Natural killer cell treated with Interleukin-12 subunit alpha and Interleukin-12 subunit beta and Interleukin-15 and Interleukin-18, amount 100 ng/mL, for 72 hours (primary cell): ENCODE results near the gene PRKN. TPM values are rescaled to one million over a fixed set of nuclear protein-coding genes. Genes with fewer than 3 reads are reported as not detected.

ENCODE experiments used
- ATAC-seq, 2 donors: fragments of 150-1000 bp; cut with Tn5 transposase in 1 of 2; sonication (Bioruptor Pico), chemical (Tn5 transposase) in 1 of 2; 2 replicates each; pipeline ENCODE4 v1.10.0; 2021
- DNase-seq: peaks from one replicate; pipeline ENCODE4 v3.0.0; 2022; ENCODE audit warnings: low spot score
- H3K27ac Mint-ChIP-seq, 2 donors: 1 replicate in 1 of 2; 2 replicates in 1 of 2; pipeline ENCODE4 v1.8.0; 2022; ENCODE audit warnings: mixed read lengths in 2 of 2, mild to moderate bottlenecking in 1 of 2, moderate library complexity in 1 of 2
- H3K27me3 Mint-ChIP-seq, 2 donors: 1 replicate in 1 of 2; 2 replicates in 1 of 2; pipeline ENCODE4 v1.8.0; 2022; ENCODE audit warnings: mixed read lengths in 2 of 2
- H3K36me3 Mint-ChIP-seq: one replicate; pipeline ENCODE4 v1.8.0; 2022; ENCODE audit warnings: mixed read lengths
- H3K4me1 Mint-ChIP-seq, 2 donors: 1 replicate in 1 of 2; 2 replicates in 1 of 2; pipeline ENCODE4 v1.8.0; 2022; ENCODE audit warnings: low read depth in 2 of 2, mixed read lengths in 2 of 2, mild to moderate bottlenecking in 1 of 2
- H3K4me3 Mint-ChIP-seq: one replicate; pipeline ENCODE4 v1.8.0; 2022; ENCODE audit warnings: mixed read lengths
- H3K9me3 Mint-ChIP-seq: 2 replicates; pipeline ENCODE4 v1.8.0; 2022; ENCODE audit warnings: mixed read lengths
- total RNA-seq, 2 donors: library from RNA; stranded (reverse); gene quantifications; one replicate each; pipeline ENCODE4 v1.2.3, GENCODE V29; 2022

The PRKN gene
- total RNA-seq, 2 donors from 2014 or later, result not detected

DNA sequence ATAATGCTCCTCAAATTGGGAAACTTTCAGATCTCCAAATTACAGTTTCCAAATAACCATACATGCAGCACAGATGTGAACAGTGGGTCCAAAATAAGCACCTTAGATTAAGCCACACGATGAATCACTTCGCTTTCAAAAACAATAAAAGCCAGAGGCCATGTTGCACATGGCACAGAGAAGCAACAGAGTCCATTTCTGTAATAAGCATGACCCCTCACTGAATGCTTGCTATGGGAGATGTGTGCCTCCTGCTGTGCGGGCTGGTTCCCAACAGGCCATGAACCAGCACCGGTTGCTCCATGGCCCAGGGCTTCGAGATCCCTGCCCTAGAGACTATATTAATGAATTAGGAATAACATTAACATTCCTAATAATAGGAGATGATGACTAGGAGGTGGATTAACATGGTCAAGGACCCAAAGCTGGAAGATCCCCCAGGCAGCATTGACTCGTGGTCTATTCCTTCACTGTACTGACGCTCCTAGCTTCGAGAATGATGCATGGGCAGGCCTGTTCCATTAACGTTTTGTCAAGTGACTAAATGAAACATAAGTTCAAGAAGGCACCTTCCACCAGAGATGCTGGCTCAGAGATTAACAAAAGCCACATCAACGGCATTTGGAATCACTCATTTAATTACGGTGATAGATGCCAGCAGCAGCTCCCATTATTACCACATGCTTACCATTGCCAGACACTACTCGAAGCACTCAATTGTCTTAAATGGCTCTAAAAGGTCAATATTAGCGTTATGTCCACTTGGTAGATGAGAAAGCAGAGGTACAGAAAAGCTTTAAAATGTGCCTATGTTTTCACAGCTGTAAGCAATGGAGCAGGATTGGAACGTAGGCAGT is 983.1 kb downstream of the PRKN start:
- Mint-ChIP-seq H3K27ac (no peak overlapping the region), H3K27me3 (peaks cover 0 to 2% of the 10 kb centered on the region in 2 donors), H3K4me1 (no peaks in the 10 kb centered on the region), H3K36me3 (no peaks in the 10 kb centered on the region), H3K4me3 (no peak overlapping the region), H3K9me3 (no peaks in the 10 kb centered on the region)
- ATAC-seq (no peak), DNase-seq (no peak)

DNA sequence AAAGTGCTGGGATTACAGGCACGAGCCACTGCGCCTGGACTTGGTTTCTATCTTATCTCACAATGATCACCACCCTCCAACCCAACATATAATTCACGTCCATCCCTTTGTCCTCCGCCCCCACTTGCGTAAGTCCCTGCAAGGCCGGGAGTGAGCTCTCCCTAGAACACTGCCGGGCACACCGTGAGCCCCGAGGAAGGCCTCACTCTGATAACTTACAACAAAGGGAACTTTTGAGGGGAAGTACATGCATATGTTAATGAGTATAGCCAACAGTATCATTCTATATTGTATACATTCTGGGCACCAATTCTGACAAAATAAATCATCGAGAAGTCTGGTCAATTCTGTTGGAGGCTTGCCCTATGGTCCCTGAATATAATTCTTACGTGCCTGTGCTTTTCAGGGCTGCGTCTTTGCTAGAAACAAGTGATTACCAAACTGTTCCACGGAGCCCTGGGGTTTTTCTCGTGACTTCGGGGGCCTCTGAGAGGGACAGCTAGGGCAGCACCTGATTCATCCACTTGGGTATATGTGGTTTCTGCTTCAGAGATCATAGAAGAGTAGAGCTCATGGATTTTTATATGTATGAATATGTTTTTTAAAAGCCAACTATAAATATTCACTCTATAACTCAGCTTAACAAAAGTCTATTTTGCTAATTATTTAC is 983.9 kb downstream of the PRKN start:
- H3K27ac Mint-ChIP-seq, result no peak overlapping the region
- H3K27me3 Mint-ChIP-seq, result peaks cover 0 to 2% of the 10 kb centered on the region in 2 donors
- no peaks in the 10 kb centered on the region for H3K36me3 Mint-ChIP-seq
- no peaks in the 10 kb centered on the region for H3K4me1 Mint-ChIP-seq
- ATAC-seq, result no peak
- DNase-seq, result no peak
- H3K9me3 Mint-ChIP-seq, result no peaks in the 10 kb centered on the region
- H3K4me3 Mint-ChIP-seq, result no peak overlapping the region

DNA sequence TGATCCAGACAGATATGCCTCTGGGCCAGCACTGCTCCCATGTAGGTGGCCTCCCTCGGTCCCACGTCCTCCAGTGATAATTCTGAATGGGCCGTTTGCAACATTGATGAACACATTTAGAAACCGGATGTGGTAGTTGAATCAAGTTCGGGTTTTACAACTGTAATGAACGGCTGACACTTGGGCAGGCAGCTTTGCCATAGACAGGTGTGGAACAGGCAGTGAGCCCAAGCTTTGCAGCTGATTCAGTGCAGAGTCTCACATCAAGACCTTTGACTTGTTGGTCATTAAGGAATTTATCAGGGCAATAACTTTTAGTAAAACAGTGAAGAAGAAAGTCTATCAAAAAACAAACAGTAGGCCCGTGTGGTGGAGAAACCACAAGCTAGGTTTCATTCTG is 987.1 kb downstream of the PRKN start:
- ATAC-seq (peak in 1 of 2 donors; percentile 58), DNase-seq (no peak)
- Mint-ChIP-seq H3K27me3 (no peaks in the 10 kb centered on the region), H3K9me3 (no peaks in the 10 kb centered on the region), H3K27ac (no peak overlapping the region), H3K36me3 (no peaks in the 10 kb centered on the region), H3K4me3 (no peak overlapping the region), H3K4me1 (no peaks in the 10 kb centered on the region)

DNA sequence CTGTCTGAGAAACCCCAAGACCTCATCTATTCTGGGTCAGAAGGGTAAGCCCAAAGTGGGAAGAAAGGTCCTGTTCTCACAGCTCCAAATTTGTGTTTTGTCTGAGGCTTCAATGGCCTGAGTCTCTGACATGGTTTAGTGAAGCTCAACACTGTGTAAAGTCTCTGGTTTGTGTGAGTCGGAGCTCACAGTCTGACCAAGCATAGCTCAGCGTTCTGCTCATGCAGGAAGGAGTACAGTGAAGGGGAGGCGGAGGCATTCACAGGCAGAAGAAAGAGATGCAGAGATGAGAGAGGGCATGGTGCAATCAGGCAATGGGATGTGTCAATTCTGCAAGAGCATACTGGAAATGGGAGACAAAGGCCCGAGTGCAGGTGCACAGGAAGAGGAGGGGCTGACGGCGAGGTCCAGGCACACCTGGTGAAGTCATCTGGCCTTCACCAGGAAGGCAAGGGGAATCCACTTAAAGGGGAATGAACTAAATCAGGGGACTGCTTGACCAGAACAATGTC is 990.7 kb downstream of the PRKN start:
- DNase-seq (no peak), ATAC-seq (no peak)
- no peaks in the 10 kb centered on the region for H3K4me1 Mint-ChIP-seq
- H3K27ac Mint-ChIP-seq, result no peak overlapping the region
- no peak overlapping the region for H3K4me3 Mint-ChIP-seq
- H3K9me3 Mint-ChIP-seq, result no peaks in the 10 kb centered on the region
- no peaks in the 10 kb centered on the region for H3K27me3 Mint-ChIP-seq
- no peaks in the 10 kb centered on the region for H3K36me3 Mint-ChIP-seq

DNA sequence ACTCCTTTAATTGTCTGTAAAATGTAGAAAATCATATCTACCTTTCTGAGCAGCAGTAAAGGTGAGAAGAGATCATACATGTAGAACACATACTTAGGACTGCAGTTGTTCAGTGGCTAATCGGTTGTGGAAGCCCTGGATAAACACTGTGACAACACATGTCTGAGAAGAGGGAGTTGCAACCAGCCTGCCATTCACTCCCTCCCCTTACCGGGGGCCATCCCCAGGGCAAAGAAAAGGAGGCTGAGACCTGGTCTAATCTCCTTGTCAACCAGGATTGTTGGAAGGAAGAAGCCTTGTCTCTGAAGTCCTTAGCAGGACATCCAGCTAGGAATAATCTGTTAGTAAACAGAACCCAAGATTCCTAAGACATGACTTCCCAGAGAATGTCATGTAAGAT is 991.2 kb downstream of the PRKN start:
- Mint-ChIP-seq H3K9me3 (no peaks in the 10 kb centered on the region), H3K36me3 (no peaks in the 10 kb centered on the region), H3K4me1 (no peaks in the 10 kb centered on the region), H3K4me3 (no peak overlapping the region), H3K27ac (no peak overlapping the region), H3K27me3 (no peaks in the 10 kb centered on the region)
- ATAC-seq (no peak), DNase-seq (no peak)

DNA sequence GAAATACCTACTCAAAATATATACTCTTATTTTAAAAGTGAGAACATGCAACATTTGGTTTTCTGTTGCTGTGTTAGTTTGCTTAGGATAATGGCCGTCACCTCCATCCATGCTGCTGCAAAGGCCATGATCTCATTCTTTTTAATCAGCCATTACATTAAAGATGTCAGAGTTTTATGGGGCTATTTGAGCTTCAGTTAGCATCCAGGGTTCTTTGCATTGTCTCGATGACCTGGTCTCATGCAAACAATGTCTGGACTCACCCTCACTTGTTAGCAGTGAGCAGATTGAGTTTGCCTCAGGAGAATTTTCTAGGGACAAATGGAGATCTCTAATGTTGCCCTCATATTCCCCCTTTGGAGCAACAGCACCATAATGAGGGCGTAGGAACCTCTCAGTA is 995.0 kb downstream of the PRKN start:
- Mint-ChIP-seq H3K9me3 (peaks cover 14% of the 10 kb centered on the region), H3K27me3 (peaks cover 2 to 5% of the 10 kb centered on the region in 2 donors), H3K4me3 (no peak overlapping the region), H3K27ac (no peak overlapping the region), H3K4me1 (peaks cover 0 to 3% of the 10 kb centered on the region in 2 donors), H3K36me3 (peaks cover 13% of the 10 kb centered on the region)
- DNase-seq, result no peak
- ATAC-seq, result no peak

DNA sequence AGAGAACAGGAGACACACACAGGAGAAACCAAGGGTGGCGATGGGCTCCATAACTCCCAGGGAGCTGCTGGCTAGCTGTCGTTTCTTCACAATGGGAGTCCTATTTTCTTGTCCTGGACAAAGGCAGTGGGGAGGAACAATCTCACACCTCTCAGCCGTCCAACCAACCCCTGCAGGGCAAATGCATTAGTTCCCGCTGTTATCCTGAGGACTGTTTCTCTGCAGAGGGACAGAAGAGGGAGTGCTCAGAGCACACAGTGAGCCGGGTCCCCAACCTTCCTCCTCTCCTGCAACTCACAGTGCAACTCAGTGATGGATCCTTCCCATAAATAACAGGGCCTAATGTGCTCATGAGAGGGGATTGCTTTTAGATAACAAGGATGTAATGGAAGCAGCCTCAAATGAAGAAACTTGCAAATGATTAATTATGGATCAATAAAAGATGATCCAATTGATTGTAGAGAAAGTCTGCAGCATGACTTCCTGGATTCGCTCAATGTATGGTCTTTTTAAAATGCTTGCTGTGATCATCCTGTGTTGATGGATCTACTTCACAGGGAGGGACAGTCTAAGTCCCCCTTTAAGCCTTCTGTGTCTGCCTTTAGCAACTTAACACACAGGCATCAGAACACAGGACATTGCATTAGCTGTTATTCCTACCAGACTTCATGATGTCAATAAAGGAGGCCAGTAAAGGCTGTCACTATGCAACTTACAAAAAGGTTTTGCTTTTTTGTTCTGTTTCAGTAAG is 1000.3 kb downstream of the PRKN start:
- Mint-ChIP-seq H3K4me1 (peaks cover 0 to 3% of the 10 kb centered on the region in 2 donors), H3K9me3 (peaks cover 14% of the 10 kb centered on the region), H3K4me3 (no peak overlapping the region), H3K27ac (no peak overlapping the region), H3K36me3 (peaks cover 13% of the 10 kb centered on the region), H3K27me3 (peaks cover 4 to 12% of the 10 kb centered on the region in 2 donors)
- ATAC-seq (no peak), DNase-seq (no peak)

DNA sequence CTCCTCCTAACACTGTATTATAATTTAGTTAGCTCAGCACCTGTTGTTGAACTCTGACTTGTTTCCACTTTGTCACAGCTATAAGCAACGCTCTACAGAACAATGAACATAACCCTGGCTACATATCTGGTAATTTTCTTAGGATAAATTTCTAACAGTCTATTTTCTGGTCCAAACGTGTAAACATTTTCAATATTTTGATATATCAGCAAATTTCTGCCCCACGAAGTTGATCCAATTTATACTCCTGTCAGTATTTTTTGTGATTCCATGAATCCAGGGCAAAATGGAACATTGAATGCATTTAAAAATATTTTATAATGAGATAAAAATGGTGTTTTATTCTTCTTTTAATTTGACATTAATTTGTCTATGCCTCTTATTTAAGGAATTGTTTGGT is 1005.2 kb downstream of the PRKN start:
- H3K4me1 Mint-ChIP-seq, result no peaks in the 10 kb centered on the region
- H3K27me3 Mint-ChIP-seq, result peaks cover 2 to 6% of the 10 kb centered on the region in 2 donors
- H3K27ac Mint-ChIP-seq, result no peak overlapping the region
- H3K4me3 Mint-ChIP-seq, result no peak overlapping the region
- DNase-seq (no peak), ATAC-seq (no peak)
- no peaks in the 10 kb centered on the region for H3K36me3 Mint-ChIP-seq
- H3K9me3 Mint-ChIP-seq, result no peaks in the 10 kb centered on the region

DNA sequence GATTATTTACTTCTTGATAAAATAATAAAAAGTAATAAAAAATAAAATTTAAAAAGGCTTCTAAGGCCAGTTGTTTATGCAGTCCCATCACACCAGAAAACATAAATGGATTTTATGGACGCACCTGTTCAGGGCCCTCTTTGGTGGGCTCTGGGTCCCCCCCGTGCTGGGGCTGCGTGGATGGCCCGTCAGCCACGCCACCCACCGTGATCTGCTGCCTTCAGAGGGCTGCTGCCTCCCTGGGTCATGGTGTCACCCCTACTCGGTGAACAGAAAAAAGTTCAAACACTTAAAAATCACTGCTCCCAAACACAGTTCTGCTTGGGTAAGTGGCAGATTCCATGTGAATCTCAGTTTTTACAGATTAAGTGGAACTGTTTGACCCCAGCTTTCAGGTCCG is 1006.1 kb downstream of the PRKN start:
- H3K4me3 Mint-ChIP-seq, result no peak overlapping the region
- no peak for ATAC-seq
- no peak for DNase-seq
- H3K4me1 Mint-ChIP-seq, result no peaks in the 10 kb centered on the region
- H3K27ac Mint-ChIP-seq, result no peak overlapping the region
- H3K36me3 Mint-ChIP-seq, result no peaks in the 10 kb centered on the region
- H3K9me3 Mint-ChIP-seq, result no peaks in the 10 kb centered on the region
- peaks cover 2 to 10% of the 10 kb centered on the region in 2 donors for H3K27me3 Mint-ChIP-seq

DNA sequence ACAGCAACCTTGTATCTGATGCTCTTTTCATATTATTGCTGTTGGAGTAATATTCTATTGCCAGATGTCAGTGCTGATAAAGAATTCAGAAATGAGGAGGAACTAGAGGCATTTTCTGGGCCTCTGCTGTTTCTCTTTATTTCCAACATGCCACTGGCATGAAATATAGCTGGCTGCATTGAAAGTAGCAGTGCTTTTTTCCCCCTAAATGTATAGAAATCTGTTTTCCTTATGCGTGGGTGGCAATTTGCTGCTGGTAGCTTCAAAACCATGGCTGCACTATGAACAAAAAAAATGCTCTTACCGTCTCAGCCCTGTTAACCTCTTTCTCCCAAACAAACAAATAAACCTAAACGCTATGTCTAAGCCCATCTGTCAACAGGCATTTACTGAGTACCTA is 1011.4 kb downstream of the PRKN start:
- no peaks in the 10 kb centered on the region for H3K4me1 Mint-ChIP-seq
- H3K9me3 Mint-ChIP-seq, result no peaks in the 10 kb centered on the region
- peaks cover 0 to 8% of the 10 kb centered on the region in 2 donors for H3K27me3 Mint-ChIP-seq
- no peak overlapping the region for H3K27ac Mint-ChIP-seq
- H3K4me3 Mint-ChIP-seq, result no peak overlapping the region
- no peaks in the 10 kb centered on the region for H3K36me3 Mint-ChIP-seq
- ATAC-seq (no peak), DNase-seq (no peak)

DNA sequence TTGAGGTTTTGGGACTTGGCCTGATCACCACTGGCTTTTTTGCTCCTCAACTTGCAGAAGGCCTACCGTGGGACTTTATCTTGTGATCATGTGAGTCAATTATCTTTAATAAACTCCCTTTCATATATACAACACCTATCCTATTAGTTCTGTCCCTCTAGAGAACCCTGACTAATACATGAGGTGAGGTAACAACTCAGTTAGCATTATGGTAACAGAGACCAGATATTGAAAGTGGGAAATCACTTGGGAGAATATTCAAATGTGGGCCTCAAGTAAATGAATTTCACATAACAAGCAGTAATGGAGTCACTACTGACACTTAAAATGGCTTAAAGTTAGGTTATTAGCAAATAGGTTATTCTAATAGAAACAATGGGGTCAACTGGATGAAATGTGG is 1015.6 kb downstream of the PRKN start:
- ATAC-seq, result no peak

DNA sequence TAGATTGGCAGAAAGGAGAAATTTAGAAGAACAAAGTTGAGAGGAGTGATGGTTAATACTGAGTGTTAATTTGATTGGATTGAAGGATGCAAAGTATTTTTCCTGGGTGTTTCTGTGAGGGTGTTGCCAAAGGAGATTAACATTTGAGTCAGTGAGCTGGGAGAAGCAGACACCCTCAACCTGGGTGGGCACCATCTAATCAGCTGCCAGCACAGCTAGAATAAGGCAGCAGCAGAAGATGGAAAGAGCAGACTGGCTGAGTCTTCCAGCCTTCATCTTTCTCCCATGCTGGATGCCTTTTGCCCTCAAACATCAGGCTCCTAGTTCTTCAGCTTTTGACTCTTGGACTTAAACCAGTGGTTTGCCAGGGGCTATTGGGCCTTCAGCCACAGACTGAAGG is 1016.1 kb downstream of the PRKN start:
- H3K27ac Mint-ChIP-seq, result no peak overlapping the region
- no peak for DNase-seq
- no peaks in the 10 kb centered on the region for H3K4me1 Mint-ChIP-seq
- H3K9me3 Mint-ChIP-seq, result no peaks in the 10 kb centered on the region
- H3K36me3 Mint-ChIP-seq, result no peaks in the 10 kb centered on the region
- no peak for ATAC-seq
- H3K27me3 Mint-ChIP-seq, result peaks cover 0 to 4% of the 10 kb centered on the region in 2 donors
- no peak overlapping the region for H3K4me3 Mint-ChIP-seq

More for the DNA sequence above, 1015.6 kb downstream of the PRKN start:
- no peak for DNase-seq
- H3K36me3 Mint-ChIP-seq, result no peaks in the 10 kb centered on the region
- no peaks in the 10 kb centered on the region for H3K9me3 Mint-ChIP-seq
- no peak overlapping the region for H3K4me3 Mint-ChIP-seq
- peaks cover 0 to 8% of the 10 kb centered on the region in 2 donors for H3K27me3 Mint-ChIP-seq
- no peaks in the 10 kb centered on the region for H3K4me1 Mint-ChIP-seq
- H3K27ac Mint-ChIP-seq, result no peak overlapping the region

DNA sequence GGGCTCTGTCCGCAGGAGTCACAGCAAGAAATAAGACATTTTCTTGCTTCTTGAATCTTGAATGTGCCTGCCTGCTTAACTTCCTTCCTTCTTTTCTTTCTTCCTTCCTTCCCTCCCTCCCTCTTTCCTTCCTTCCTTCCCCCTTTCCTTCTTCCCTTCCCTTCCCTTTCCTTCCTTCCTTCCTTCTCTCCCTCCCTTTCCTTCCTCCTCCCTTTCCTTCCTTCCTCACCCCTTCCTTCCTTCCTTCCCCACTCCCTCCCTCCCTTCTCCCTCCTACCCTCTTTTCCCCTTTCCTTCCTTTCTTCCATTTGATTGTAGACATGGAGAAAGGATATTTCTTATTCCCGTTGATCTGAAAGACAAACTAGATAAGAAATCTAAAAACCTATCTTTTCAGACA is 1016.9 kb downstream of the PRKN start:
- ATAC-seq (no peak), DNase-seq (no peak)
- H3K9me3 Mint-ChIP-seq, result no peaks in the 10 kb centered on the region
- H3K36me3 Mint-ChIP-seq, result no peaks in the 10 kb centered on the region
- H3K27me3 Mint-ChIP-seq, result peaks cover 0 to 7% of the 10 kb centered on the region in 2 donors
- no peak overlapping the region for H3K4me3 Mint-ChIP-seq
- no peaks in the 10 kb centered on the region for H3K4me1 Mint-ChIP-seq
- no peak overlapping the region for H3K27ac Mint-ChIP-seq

DNA sequence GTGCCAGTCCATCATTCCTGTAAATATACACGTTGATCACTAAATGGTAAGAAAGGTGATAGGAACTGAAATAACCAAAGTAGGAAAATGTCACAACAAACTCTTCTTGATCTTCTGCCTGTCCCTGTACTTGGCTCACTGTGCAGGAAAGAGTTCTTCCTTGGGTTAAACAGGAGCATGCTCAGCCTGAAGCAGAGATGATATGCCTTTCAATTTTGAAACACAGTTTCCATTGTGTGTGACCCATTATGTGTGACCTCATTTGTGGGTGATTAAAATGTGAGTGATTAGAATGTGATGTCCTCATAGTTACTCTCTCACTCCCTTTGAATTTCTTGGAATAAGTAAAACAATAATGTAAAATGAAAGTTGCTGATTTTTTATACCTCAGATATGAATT is 1026.5 kb downstream of the PRKN start:
- Mint-ChIP-seq H3K36me3 (no peaks in the 10 kb centered on the region), H3K9me3 (no peaks in the 10 kb centered on the region), H3K27me3 (peaks cover 0 to 22% of the 10 kb centered on the region in 2 donors), H3K4me1 (no peaks in the 10 kb centered on the region), H3K27ac (no peak overlapping the region), H3K4me3 (no peak overlapping the region)
- no peak for DNase-seq
- no peak for ATAC-seq
